Measurements from ENCODE around the gene PRPF40B. TPM values are rescaled to one million over a fixed set of nuclear protein-coding genes. Genes with fewer than 3 reads are reported as not detected.
A peak's percentile ranks its signal among the peaks of the same experiment; 100 is the strongest.
"Not testable (repeated sequence)": the region's sequence is repeated elsewhere in the genome, so short reads cannot be mapped to it uniquely, and the experiment has no call there.

The PRPF40B gene
- polyA plus RNA-seq, 1 experiment, result 15.0 TPM

- CTCF ChIA-PET, result no interaction called here
- POLR2A ChIA-PET, result no interaction called here
- TF ChIP-seq CTCF (IDR thresholded peaks at IDR 0.05; ENCODE audit: insufficient read depth, low read depth, low read length), result no peak
Measured at GRCh38 chr12:49609059-49609874, 14.1 kb upstream of the PRPF40B start.

GRCh38 chr12:49609875-49610154 lies 13.5 kb upstream of the PRPF40B start:
- CTCF ChIA-PET, result no interaction called here
- POLR2A ChIA-PET, result no interaction called here
- no peaks in the 10 kb centered on the region for H3K36me3 ChIP-seq (ENCODE audit: control insufficient read depth, insufficient read depth, low read length)
- H3K27me3 ChIP-seq (ENCODE audit: control insufficient read depth, insufficient read depth, low read length), result no peaks in the 10 kb centered on the region
- no peak for DNase-seq (ENCODE audit: low read depth)
- peak; percentile 13; the same call in 1 of the 2 replicates for TF ChIP-seq CTCF (IDR thresholded peaks at IDR 0.05; ENCODE audit: insufficient read depth, low read depth, low read length)
- no peak overlapping the region for H3K4me3 ChIP-seq (ENCODE audit: low read depth, low read length)

More at GRCh38 chr12:49609059-49609874, 14.1 kb upstream of the PRPF40B start:
- Histone ChIP-seq H3K27me3 (ENCODE audit: control insufficient read depth, insufficient read depth, low read length) (no peaks in the 10 kb centered on the region), H3K4me3 (ENCODE audit: low read depth, low read length) (no peak overlapping the region), H3K36me3 (ENCODE audit: control insufficient read depth, insufficient read depth, low read length) (no peaks in the 10 kb centered on the region)
- DNase-seq (ENCODE audit: low read depth), result no peak

GRCh38 chr12:49610785-49611184 lies 12.6 kb upstream of the PRPF40B start:
- CTCF ChIA-PET; H3K4me3 ChIP-seq (ENCODE audit: low read depth, low read length); POLR2A ChIA-PET: not testable (repeated sequence)

GRCh38 chr12:49612210-49612609 lies 11.2 kb upstream of the PRPF40B start:
- POLR2A ChIA-PET, result no interaction called here
- H3K27me3 ChIP-seq (ENCODE audit: control insufficient read depth, insufficient read depth, low read length), result no peaks in the 10 kb centered on the region
- DNase-seq (ENCODE audit: low read depth), result no peak
- H3K36me3 ChIP-seq (ENCODE audit: control insufficient read depth, insufficient read depth, low read length), result no peaks in the 10 kb centered on the region
- CTCF ChIA-PET, result no interaction called here
- TF ChIP-seq CTCF (IDR thresholded peaks at IDR 0.05; ENCODE audit: insufficient read depth, low read depth, low read length), result no peak
- no peak overlapping the region for H3K4me3 ChIP-seq (ENCODE audit: low read depth, low read length)

More at GRCh38 chr12:49610785-49611184, 12.6 kb upstream of the PRPF40B start:
- H3K27me3 ChIP-seq (ENCODE audit: control insufficient read depth, insufficient read depth, low read length); DNase-seq (ENCODE audit: low read depth); H3K36me3 ChIP-seq (ENCODE audit: control insufficient read depth, insufficient read depth, low read length): not testable (repeated sequence)

GRCh38 chr12:49615725-49616124 lies 7.6 kb upstream of the PRPF40B start:
- H3K36me3 ChIP-seq (ENCODE audit: control insufficient read depth, insufficient read depth, low read length), result no peaks in the 10 kb centered on the region
- no peak for TF ChIP-seq CTCF (IDR thresholded peaks at IDR 0.05; ENCODE audit: insufficient read depth, low read depth, low read length)
- ChIA-PET CTCF (interaction anchor here (1.0 to 1.4 kb wide), 2 partner anchors 11 to 21 kb away, joined by 3 read pairs; no protein-coding TSS in a partner anchor), POLR2A (no interaction called here)
- peak; percentile 18 for DNase-seq (ENCODE audit: low read depth)
- H3K27me3 ChIP-seq (ENCODE audit: control insufficient read depth, insufficient read depth, low read length), result peaks cover 4% of the 10 kb centered on the region
- no peak overlapping the region for H3K4me3 ChIP-seq (ENCODE audit: low read depth, low read length)

Data from BJ (cell line).